GM12874 (cell line): ENCODE measurements around the gene ELAC1.

Experiments
- CTCF ChIP-seq: IDR thresholded peaks from 2 replicates; pipeline ENCODE4 v1.5.1; 2011; ENCODE audit warnings: low read depth, mild to moderate bottlenecking, control low read depth, low read length, moderate library complexity; ENCODE audit not compliant: insufficient read depth

Gene ELAC1

GRCh38 chr18:50967714-50968661 lies at the start of gene ELAC1:
Gene ELAC1, plus strand, starts transcription at chr18:50968040. Its CDS starts 6,365 bp downstream, at chr18:50974405.
- TF ChIP-seq CTCF, result no peak

GRCh38 chr18:50918153-50918552 lies 49.7 kb upstream of the ELAC1 start:
- TF ChIP-seq CTCF, result no peak

GRCh38 chr18:50924372-50924771 lies 43.5 kb upstream of the ELAC1 start:
- no peak for TF ChIP-seq CTCF

- TF ChIP-seq CTCF, result no peak
These were observed 41.3 kb upstream of the ELAC1 start for GRCh38 chr18:50926521-50926920.

- no peak for TF ChIP-seq CTCF
These were observed 39.3 kb upstream of the ELAC1 start for GRCh38 chr18:50928551-50928950.

- no peak for TF ChIP-seq CTCF
These were observed 34.2 kb upstream of the ELAC1 start for GRCh38 chr18:50933684-50934083.

GRCh38 chr18:50934545-50935211 lies 33.2 kb upstream of the ELAC1 start:
- no peak for TF ChIP-seq CTCF
